Activated T-cell treated with anti-CD3 and anti-CD28 coated beads, Interleukin-2, amount 50 U/mL, for 4 hours (primary cell): Measurements from ENCODE around the gene CAMK2A. TPM values are rescaled to one million over a fixed set of nuclear protein-coding genes. Genes with fewer than 3 reads are reported as not detected.
"Not testable (repeated sequence)": the region's sequence is repeated elsewhere in the genome, so short reads cannot be mapped to it uniquely, and the experiment has no call there.

Experiments used
- ATAC-seq, 2 donors: fragments of 200-7000 bp; cut with Tn5 transposase; one replicate each; pipeline ENCODE4 v1.10.0; 2021
- DNase-seq: peaks from one replicate; pipeline ENCODE4 v3.0.0-alpha.2; 2020
- H3K27me3 Mint-ChIP-seq: one replicate; pipeline ENCODE4 v1.8.0; 2021; ENCODE audit warnings: low read depth, mixed read lengths
- H3K36me3 Mint-ChIP-seq: one replicate; pipeline ENCODE4 v1.8.0; 2022; ENCODE audit warnings: mixed read lengths; ENCODE audit not compliant: insufficient read depth
- H3K4me1 Mint-ChIP-seq: one replicate; pipeline ENCODE4 v1.8.0; 2021; ENCODE audit warnings: low read depth, mixed read lengths
- H3K4me3 Mint-ChIP-seq: one replicate; pipeline ENCODE4 v1.8.0; 2021; ENCODE audit warnings: mild to moderate bottlenecking, moderate library complexity, mixed read lengths
- H3K9me3 Mint-ChIP-seq: one replicate; pipeline ENCODE4 v1.8.0; 2021; ENCODE audit warnings: mixed read lengths
- total RNA-seq, 3 donors: library from RNA; stranded (reverse); gene quantifications; one replicate each; pipeline ENCODE4 v1.2.1, GENCODE V29; 2021

Gene CAMK2A
- total RNA-seq, 3 donors from 2014 or later, result not detected

DNA sequence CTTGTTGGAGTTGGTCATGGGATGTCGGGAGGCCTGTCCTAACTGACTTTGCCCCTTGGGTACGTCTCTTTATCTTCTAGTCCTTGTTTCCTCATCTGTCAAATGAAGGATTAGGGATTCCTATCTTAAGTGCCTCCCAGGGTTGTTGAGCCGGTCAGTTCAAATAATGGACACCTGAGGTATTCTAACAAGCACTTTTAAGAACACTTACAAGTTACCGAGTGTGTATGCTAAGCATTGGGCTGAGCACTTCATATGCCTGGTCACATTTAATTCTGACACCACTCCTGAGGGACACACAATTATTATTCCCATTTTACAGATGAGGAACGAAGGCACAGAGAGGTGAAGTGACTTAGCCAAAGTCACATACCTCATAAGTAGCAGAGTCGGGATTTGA is 37.1 kb downstream of the CAMK2A start:
- H3K36me3 Mint-ChIP-seq, result no peaks in the 10 kb centered on the region
- no peak for DNase-seq
- no peak overlapping the region for H3K4me3 Mint-ChIP-seq
- ATAC-seq, result no peak
- H3K4me1 Mint-ChIP-seq, result no peaks in the 10 kb centered on the region
- H3K27me3 Mint-ChIP-seq, result no peaks in the 10 kb centered on the region
- H3K9me3 Mint-ChIP-seq, result no peaks in the 10 kb centered on the region

GRCh38 chr5:150251504-150251903 is 38.1 kb downstream of the CAMK2A start:
- ATAC-seq, result no peak
- Mint-ChIP-seq H3K9me3 (no peaks in the 10 kb centered on the region), H3K4me1 (no peaks in the 10 kb centered on the region), H3K4me3 (no peak overlapping the region), H3K27me3 (no peaks in the 10 kb centered on the region), H3K36me3 (no peaks in the 10 kb centered on the region)
- no peak for DNase-seq

GRCh38 chr5:150249744-150250143 is 39.8 kb downstream of the CAMK2A start:
- peaks cover 3% of the 10 kb centered on the region for H3K27me3 Mint-ChIP-seq
- no peaks in the 10 kb centered on the region for H3K36me3 Mint-ChIP-seq

GRCh38 chr5:150248946-150249345 is 40.6 kb downstream of the CAMK2A start:
- H3K36me3 Mint-ChIP-seq, result no peaks in the 10 kb centered on the region
- no peak overlapping the region for H3K4me3 Mint-ChIP-seq
- H3K4me1 Mint-ChIP-seq, result no peaks in the 10 kb centered on the region
- H3K27me3 Mint-ChIP-seq, result peaks cover 3% of the 10 kb centered on the region
- DNase-seq, result no peak
- no peak for ATAC-seq
- no peaks in the 10 kb centered on the region for H3K9me3 Mint-ChIP-seq

More at GRCh38 chr5:150249744-150250143, 39.8 kb downstream of the CAMK2A start:
- ATAC-seq (no peak), DNase-seq (no peak)
- H3K4me3 Mint-ChIP-seq, result no peak overlapping the region
- no peaks in the 10 kb centered on the region for H3K9me3 Mint-ChIP-seq
- no peaks in the 10 kb centered on the region for H3K4me1 Mint-ChIP-seq

GRCh38 chr5:150248493-150248892 is 41.1 kb downstream of the CAMK2A start:
- H3K9me3 Mint-ChIP-seq, H3K4me3 Mint-ChIP-seq, DNase-seq, H3K27me3 Mint-ChIP-seq, ATAC-seq, H3K4me1 Mint-ChIP-seq, H3K36me3 Mint-ChIP-seq: not testable (repeated sequence)

DNA sequence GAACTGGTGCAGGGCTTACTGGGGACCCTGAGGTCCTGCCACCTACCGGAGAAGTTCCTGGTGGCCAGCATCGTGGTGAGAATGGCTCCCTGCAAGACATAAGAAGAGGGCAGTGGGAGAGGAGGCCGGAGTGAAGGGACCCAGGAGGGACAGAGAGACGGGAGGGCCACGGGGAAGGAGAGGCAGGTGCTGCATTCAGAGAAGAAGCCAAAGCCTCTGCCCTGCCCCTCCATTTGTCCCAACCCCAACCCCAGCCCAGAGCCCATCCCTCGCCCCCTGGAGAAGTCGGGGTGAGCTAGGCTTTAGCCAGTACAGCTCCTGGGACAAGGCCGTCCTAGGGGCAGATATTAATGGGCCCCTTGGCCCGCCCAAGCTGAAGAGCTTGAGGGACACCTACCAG is 41.8 kb downstream of the CAMK2A start:
- Mint-ChIP-seq H3K4me3 (no peak overlapping the region), H3K9me3 (no peaks in the 10 kb centered on the region), H3K4me1 (no peaks in the 10 kb centered on the region), H3K36me3 (no peaks in the 10 kb centered on the region), H3K27me3 (peaks cover 3% of the 10 kb centered on the region)
- ATAC-seq, result no peak
- no peak for DNase-seq

DNA sequence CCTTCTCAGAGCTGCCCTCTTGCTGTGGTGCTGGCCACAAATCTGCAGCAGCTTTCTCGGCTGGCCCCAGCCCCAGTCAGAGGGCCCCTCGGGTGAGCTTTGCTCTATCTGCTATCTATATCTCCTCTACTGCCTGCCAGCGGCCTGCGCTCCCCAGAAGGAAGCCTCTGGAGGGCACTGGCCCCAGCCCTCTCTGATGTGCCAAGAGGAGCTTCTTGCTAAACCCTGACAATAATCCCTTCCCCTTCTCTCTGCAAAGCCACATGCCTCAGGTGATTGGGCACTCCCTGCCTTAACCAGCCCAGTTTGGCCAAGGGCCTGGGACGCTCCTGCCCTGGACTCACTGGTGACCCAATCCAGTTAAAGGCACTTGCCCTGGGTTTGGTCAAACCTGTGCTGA is 42.7 kb downstream of the CAMK2A start:
- DNase-seq (no peak), ATAC-seq (no peak)
- H3K4me1 Mint-ChIP-seq, result no peaks in the 10 kb centered on the region
- no peak overlapping the region for H3K4me3 Mint-ChIP-seq
- no peaks in the 10 kb centered on the region for H3K36me3 Mint-ChIP-seq
- H3K9me3 Mint-ChIP-seq, result no peaks in the 10 kb centered on the region
- peaks cover 3% of the 10 kb centered on the region for H3K27me3 Mint-ChIP-seq

- H3K4me1 Mint-ChIP-seq, result no peaks in the 10 kb centered on the region
- H3K36me3 Mint-ChIP-seq, result no peaks in the 10 kb centered on the region
- peaks cover 3% of the 10 kb centered on the region for H3K27me3 Mint-ChIP-seq
- H3K9me3 Mint-ChIP-seq, result no peaks in the 10 kb centered on the region
- no peak for DNase-seq
- H3K4me3 Mint-ChIP-seq, result no peak overlapping the region
- ATAC-seq, result no peak
Observed at GRCh38 chr5:150246429-150246828, 43.1 kb downstream of the CAMK2A start.

- no peak for ATAC-seq
Observed at GRCh38 chr5:150245808-150246207, 43.8 kb downstream of the CAMK2A start.

DNA sequence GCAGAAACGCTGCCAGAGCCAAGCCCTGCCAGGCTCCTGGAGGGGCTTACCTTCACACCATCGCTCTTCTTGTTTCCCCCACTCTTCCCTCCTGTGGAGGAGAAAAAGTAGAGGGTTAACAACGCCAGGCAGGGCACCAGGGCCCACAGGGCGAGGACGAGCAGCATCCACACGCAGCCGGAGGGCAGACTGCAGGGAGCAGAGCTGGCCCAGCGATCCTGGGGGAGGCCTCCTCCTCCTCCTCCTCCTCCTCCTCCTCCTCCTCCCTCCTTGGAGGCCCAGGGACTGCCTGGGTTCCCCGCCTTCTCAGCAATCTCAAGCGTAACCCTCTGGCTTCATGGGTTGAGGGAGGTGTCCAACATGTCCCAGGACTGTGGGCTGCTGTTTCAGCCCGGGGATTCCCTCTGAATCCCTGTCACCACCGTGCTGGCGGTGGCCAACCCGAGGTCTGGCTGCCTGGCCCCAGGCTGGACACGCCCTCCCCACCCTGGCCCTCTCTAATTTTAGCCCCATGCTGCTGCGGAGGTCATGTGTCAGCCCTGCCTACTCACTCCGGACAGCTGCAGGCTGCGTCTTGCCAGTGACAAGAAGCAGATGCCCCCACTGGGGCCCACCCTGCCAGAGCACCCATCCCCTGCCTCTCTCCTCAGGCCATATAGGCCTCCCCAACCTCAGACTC is 44.3 kb downstream of the CAMK2A start:
- no peak overlapping the region for H3K4me3 Mint-ChIP-seq
- H3K36me3 Mint-ChIP-seq, result no peaks in the 10 kb centered on the region
- ATAC-seq, result no peak

More at GRCh38 chr5:150245808-150246207, 43.8 kb downstream of the CAMK2A start:
- Mint-ChIP-seq H3K4me1 (no peaks in the 10 kb centered on the region), H3K27me3 (peaks cover 3% of the 10 kb centered on the region), H3K36me3 (no peaks in the 10 kb centered on the region), H3K4me3 (no peak overlapping the region), H3K9me3 (no peaks in the 10 kb centered on the region)
- no peak for DNase-seq

GRCh38 chr5:150244209-150244608 is 45.4 kb downstream of the CAMK2A start:
- no peaks in the 10 kb centered on the region for H3K36me3 Mint-ChIP-seq
- H3K4me1 Mint-ChIP-seq, result no peaks in the 10 kb centered on the region
- no peak for ATAC-seq
- peaks cover 3% of the 10 kb centered on the region for H3K27me3 Mint-ChIP-seq
- H3K4me3 Mint-ChIP-seq, result no peak overlapping the region
- no peaks in the 10 kb centered on the region for H3K9me3 Mint-ChIP-seq
- no peak for DNase-seq

More for the DNA sequence above, 44.3 kb downstream of the CAMK2A start:
- Mint-ChIP-seq H3K4me1 (no peaks in the 10 kb centered on the region), H3K9me3 (no peaks in the 10 kb centered on the region), H3K27me3 (peaks cover 3% of the 10 kb centered on the region)
- DNase-seq, result no peak

- Mint-ChIP-seq H3K4me3 (no peak overlapping the region), H3K4me1 (no peaks in the 10 kb centered on the region), H3K27me3 (peaks cover 3% of the 10 kb centered on the region), H3K36me3 (no peaks in the 10 kb centered on the region), H3K9me3 (no peaks in the 10 kb centered on the region)
- ATAC-seq (no peak), DNase-seq (no peak)
Observed at GRCh38 chr5:150243590-150243989, 46.0 kb downstream of the CAMK2A start.

- no peaks in the 10 kb centered on the region for H3K9me3 Mint-ChIP-seq
- H3K4me3 Mint-ChIP-seq, result no peak overlapping the region
- H3K27me3 Mint-ChIP-seq, result peaks cover 3% of the 10 kb centered on the region
- DNase-seq (no peak), ATAC-seq (no peak)
- no peaks in the 10 kb centered on the region for H3K4me1 Mint-ChIP-seq
- no peaks in the 10 kb centered on the region for H3K36me3 Mint-ChIP-seq
Observed at GRCh38 chr5:150242251-150242894, 47.2 kb downstream of the CAMK2A start.

- no peaks in the 10 kb centered on the region for H3K4me1 Mint-ChIP-seq
- DNase-seq, result no peak
Observed at GRCh38 chr5:150241298-150242160, 48.0 kb downstream of the CAMK2A start.

More at GRCh38 chr5:150241298-150242160, 48.0 kb downstream of the CAMK2A start:
- no peak for ATAC-seq
- Mint-ChIP-seq H3K36me3 (no peaks in the 10 kb centered on the region), H3K9me3 (no peaks in the 10 kb centered on the region), H3K4me3 (no peak overlapping the region), H3K27me3 (peaks cover 3% of the 10 kb centered on the region)
